ENCODE results near the gene TBX1.
"Not testable (repeated sequence)": the region's sequence is repeated elsewhere in the genome, so short reads cannot be mapped to it uniquely, and the experiment has no call there.

The TBX1 gene

DNA sequence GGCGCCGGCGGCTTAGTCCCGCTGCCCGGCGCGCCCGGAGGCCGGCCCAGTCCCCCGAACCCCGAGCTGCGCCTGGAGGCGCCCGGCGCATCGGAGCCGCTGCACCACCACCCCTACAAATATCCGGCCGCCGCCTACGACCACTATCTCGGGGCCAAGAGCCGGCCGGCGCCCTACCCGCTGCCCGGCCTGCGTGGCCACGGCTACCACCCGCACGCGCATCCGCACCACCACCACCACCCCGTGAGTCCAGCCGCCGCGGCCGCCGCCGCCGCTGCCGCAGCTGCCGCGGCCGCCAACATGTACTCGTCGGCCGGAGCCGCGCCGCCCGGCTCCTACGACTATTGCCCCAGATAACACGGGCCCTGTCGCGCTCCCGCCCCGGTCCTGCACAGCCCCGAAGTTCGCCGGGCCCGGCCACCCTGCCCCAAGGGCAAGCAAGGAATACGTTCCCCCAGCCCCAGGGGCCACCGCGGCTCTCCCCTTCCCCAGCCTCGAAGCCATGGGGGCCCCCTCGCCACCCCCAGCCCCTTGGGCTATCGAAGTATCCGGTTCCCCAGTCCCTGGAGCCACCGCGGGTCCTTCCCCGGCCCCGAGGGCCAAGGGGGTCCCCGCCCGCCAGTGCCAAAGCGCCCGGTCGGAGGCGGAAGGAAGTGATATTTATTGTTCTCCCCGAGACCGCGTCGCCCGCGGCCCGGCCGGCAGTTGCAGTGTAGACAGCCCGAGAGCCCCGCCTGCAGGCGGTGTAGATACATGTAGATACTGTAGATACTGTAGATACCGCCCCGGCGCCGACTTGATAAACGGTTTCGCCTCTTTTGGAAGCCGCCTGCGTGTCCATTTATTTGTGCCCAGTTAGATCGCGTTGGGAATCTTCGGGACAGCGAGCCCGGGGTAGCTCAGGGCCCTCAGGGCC lies 6.2 kb downstream of the TBX1 start:
- DNase-seq = no peak

- DNase-seq = no peak
Observed at GRCh38 chr22:19767427-19768341, 7.1 kb downstream of the TBX1 start.

DNA sequence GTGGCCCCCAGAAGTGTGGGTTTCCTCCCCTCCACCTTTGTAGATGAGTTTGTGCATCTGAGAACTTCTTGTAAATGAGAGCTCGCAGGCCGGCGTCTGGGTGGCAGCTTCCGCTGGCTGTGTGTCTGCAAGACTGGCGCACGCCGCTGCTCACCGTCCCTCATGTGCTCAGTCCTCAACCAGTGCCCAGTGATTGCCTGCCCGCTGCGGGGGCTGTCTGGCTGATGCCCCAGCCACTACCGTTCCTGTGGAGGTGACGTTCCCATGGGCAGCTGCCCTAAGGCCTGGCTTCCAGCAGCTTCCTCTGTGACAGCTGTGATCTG lies 8.8 kb downstream of the TBX1 start:
- DNase-seq = no peak

GRCh38 chr22:19770349-19771220 lies 10.0 kb downstream of the TBX1 start:
- no peak for DNase-seq

- DNase-seq = no peak
Observed at GRCh38 chr22:19772422-19772672, 11.8 kb downstream of the TBX1 start.

GRCh38 chr22:19772673-19773469 lies 12.3 kb downstream of the TBX1 start:
- DNase-seq = no peak

DNA sequence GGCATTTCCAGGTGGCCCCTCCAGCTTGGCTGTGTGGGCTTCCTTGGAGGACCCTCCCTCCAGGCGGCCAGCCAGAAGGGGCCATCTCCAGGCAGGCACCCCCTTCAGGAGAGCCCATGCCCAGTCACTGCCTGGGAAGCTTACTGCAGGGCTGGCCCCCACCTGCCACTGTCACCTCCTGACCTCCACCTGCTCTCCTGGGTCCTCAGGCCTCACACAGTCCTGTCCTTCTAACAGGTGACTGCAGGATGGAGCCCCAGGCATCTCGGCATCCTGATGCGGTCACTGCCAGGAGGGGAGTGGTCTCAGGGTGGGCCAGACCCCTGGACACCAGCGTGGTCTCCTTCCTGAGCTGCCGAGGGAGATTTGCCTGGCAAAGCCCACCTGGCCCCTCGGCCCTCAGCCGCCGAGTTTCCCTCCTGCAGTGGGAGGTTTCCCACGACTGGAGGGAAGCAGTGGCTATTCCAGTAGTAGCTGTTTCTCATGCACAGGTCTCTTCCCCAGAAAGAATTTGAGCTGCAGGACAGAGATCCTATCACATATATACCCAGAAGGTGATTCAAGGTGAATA lies 13.0 kb downstream of the TBX1 start:
- DNase-seq = no peak

DNA sequence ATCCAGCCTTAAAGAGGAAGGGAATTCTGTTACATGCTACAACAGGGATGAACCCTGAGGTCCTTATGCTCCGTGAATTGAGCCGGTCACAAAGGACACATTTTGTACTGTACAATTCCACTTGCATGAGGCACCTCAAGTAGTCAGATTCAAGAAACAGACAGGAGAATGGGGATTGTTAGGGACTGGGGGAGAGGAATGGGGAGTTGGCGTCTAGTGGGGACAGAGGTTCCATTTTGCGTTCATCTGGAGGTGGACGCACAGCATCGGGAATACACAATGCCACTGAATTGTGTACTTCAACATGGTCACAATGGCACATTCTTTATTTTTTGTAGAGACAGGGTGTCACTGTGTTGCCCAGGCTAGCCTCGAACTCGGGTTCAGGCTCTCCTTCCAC lies 14.1 kb downstream of the TBX1 start:
- no peak for DNase-seq

- no peak for DNase-seq
Observed at GRCh38 chr22:19775496-19776325, 15.1 kb downstream of the TBX1 start.

DNA sequence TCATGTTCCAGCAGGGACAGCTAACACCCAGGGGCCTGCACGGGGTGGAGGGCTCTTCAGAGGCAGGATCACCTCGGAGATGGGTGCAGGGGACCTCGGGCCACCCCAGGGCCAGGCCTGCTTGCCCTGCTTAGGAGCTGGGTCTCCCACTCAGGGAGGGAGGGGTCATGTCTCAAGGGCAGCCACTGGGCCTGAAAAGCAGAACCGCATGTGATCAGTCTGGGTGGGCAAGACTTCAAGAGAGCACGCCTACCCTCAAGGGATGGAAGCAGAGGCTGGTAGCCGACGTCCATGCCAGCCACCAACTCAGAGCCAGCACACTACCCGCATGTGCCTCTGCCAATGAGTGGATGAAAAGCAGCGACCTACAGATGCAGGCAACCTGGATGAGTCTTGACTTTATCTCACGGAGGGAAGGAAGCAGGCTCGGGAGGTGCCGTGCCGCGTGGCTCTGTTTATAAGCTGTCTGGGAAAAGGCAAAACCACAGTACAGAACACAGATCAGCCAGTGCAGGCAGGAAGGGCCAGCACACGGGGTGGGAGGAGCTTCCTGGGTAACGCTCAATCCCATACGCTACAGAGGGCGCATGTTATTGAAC lies 16.0 kb downstream of the TBX1 start:
- DNase-seq = peak; percentile 11

GRCh38 chr22:19777192-19777591 lies 16.6 kb downstream of the TBX1 start:
- DNase-seq = not testable (repeated sequence)

GRCh38 chr22:19779011-19779421 lies 18.4 kb downstream of the TBX1 start:
- DNase-seq = no peak

DNA sequence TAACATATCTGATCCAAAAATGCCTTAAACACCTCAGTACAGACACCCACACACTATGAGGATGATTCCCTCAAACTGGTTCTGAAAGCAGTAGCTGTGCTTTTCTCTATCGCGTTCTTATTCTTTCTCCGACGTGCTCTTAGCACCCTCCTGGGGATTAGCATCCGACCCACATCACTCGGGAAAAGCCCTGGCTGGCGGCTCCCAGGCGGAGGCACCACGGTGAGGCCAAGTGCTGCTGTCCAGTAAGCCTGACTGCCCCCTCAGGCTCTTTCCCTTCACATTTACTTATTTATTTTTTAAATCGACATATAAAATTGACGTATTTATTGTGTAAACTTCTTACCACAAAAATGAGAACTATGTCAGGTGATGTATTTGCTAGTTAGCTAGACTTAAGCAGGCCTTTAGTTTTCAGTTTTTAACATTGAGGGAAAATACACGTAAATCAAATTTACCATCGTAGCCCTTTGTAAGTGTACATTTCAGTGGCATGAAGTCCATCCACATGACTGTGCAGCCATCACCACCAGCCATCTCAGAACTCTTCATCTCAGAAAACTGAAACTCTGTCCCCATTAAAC lies 19.2 kb downstream of the TBX1 start:
- DNase-seq = peak; percentile 76

DNA sequence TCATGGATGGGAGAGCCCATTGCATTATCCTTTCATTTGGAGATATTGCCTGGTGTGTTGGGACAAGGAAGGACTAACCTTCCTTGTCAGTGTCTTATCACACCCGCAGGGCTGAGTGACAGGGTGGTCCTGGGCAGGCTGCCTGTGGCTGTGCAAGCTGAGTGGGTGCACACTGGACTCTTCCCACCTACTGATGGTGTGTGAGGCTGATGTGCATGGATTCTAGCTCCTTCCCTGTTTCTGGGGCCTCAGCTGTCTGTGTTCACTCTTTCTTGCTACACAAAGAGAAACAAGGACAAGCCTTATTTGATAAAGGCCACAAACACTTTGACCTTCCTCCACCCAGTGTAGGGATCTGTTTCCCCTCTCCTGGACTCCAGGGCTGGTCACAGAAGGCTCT lies 22.0 kb downstream of the TBX1 start:
- no peak for DNase-seq

DNA sequence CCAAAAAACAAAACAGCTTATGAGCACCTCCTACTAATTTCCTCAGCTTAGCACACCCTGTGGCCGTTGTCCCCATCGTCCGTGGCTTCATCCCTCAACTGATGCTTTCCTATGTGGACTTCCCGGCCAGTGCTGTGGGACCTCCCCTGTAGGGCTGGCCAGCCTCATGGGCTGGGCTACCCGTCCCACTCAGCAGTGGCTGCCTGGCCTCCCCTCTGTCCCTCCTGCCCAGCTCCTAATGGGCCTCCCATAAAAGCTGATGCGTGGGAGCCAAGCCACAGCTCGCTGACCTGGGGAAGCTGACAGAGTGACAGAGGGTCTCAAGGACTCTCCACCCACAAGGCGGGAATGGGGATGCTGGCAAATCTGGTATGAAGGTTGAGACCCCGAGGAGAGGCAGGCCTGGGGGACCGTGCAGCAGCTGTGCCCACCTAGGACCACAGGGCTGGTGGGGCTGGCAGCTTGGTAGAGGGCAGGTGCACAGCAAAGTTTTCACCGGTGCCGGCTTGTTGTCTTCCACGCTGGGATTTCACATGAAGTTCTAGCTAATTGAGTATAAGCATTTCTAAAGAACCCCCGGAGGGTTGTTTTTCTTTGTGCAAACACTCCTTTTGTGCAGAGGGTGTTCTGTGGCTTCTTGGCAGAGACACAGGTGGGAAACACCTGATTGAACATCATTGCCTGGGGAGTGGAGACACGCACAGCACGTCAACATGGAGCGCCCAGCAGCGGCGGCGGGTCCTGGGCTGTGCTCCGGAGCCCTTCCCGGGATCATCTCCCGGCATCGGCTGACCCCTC lies 23.2 kb downstream of the TBX1 start:
- no peak for DNase-seq

GRCh38 chr22:19784384-19785175 lies 24.0 kb downstream of the TBX1 start:
- no peak for DNase-seq

DNA sequence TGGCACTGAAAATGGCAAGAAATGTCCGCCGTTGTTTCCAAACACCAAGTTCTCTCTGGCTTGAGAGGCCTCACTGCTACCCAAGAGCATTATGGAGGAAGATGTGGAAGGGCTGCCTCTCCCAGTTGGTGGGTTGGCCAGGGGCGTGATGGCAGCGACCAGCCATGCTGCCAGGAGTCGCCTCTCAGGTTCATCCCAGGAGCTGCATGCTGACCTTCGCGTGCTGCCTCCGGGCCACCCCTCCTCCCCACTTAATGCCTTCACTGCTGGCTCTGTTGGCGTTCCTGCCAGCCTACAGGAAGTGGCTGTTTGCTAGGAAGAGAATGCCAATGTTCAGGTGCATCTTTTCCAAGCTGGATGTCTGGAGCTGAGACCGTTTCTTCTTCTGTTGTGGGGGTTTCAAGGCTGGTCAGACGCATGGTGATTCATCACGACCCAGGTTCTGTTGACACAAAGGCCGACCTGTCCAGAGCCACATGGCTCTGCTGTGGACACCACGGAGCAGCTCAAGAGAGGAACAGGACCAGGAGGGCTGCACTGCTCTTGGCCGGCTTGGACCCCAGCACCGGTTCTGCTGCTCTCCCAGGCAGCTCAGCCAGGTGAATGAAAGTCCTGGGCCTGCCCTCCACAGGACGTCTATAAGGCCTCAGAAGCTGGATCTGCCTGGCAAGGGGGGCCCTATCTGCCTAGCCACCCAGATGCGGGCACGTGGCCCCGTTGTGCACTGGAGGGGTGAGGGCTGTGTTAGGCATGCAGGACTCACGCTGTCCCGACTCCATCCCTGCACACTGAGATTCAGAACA lies 25.1 kb downstream of the TBX1 start:
- DNase-seq = no peak

GRCh38 chr22:19786264-19786585 lies 25.6 kb downstream of the TBX1 start:
- DNase-seq = no peak
